ENCODE results near the gene TEX53. TPM values are rescaled to one million over a fixed set of nuclear protein-coding genes. Genes with fewer than 3 reads are reported as not detected.

Gene TEX53
- total and polyA plus RNA-seq, 2 of the 8 experiments (the other 6 are each of a cell fraction or from before 2014, with no cell fraction given), result not detected

DNA sequence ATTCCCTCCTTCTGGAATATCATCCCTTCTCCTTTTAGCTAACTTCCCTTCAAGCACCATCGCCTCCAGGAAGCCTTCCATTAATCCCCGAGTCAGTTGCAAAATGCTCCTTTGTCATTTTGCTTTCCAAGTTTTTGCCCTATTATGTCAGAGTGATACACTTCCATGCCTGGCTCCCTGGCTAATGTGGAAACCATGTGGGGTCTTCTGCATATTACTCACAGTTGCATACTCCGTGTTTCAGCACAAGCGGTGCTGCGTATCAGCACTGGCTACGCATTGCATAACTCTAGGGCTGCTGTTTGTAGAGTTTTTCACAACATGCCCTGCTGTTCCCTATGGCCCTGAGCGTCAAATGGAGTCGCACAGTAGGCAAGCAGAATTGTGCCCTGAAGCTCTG is 1.9 kb downstream of the TEX53 start:
- Histone ChIP-seq H3K9me3 (ENCODE audit: insufficient read depth in 2 of 2, low read depth in 1 of 2, low read length in 1 of 2) (no peaks in the 10 kb centered on the region), H3K36me3 (ENCODE audit: control insufficient read depth in 2 of 4, insufficient read depth in 4 of 4, low read length in 3 of 4) (no peaks in the 10 kb centered on the region), H2BK15ac (ENCODE audit: low read length) (no peak overlapping the region), H2BK20ac (ENCODE audit: low read length) (no peak overlapping the region), H3K9ac (replicated peaks in 1 of 4; ENCODE audit: extremely low read depth in 1 of 4, low read depth in 3 of 4, low read length in 3 of 4) (no peak overlapping the region), H3K23ac (ENCODE audit: insufficient read length) (no peak overlapping the region), H2AFZ (ENCODE audit: low read length) (no peak overlapping the region), H3K79me1 (ENCODE audit: low read depth, low read length) (no peaks in the 10 kb centered on the region), H2BK5ac (ENCODE audit: low read depth, low read length) (no peak overlapping the region), H4K20me1 (replicated peaks in 1 of 2; ENCODE audit: control insufficient read depth in 1 of 2, insufficient read depth in 2 of 2, low read length in 2 of 2) (no peaks in the 10 kb centered on the region), H3K4ac (replicated peaks; ENCODE audit: insufficient read length, low read depth, low read length) (no peak overlapping the region), H2AK5ac (ENCODE audit: low read depth, low read length) (no peak overlapping the region), H3K56ac (replicated peaks; ENCODE audit: insufficient read length, low read depth, low read length) (no peak overlapping the region), H3K27ac (ENCODE audit: low read depth, low read length) (no peak overlapping the region), H3K23me2 (ENCODE audit: low read depth, low read length) (no peaks in the 10 kb centered on the region; the same call in 1 of the 2 replicates), H3K79me2 (ENCODE audit: control insufficient read depth in 1 of 2, insufficient read depth in 2 of 2, low read length in 2 of 2) (no peaks in the 10 kb centered on the region), H4K91ac (replicated peaks; ENCODE audit: insufficient read length, low read length) (no peak overlapping the region), H3K4me2 (ENCODE audit: insufficient read depth in 1 of 2, low read depth in 2 of 2, low read length in 2 of 2) (no peak overlapping the region), H2BK120ac (replicated peaks; ENCODE audit: low read depth, low read length) (no peak overlapping the region), H3K4me1 (replicated peaks in 1 of 4; ENCODE audit: control insufficient read depth in 3 of 4, insufficient read depth in 4 of 4, low read length in 3 of 4) (peaks cover 0 to 3% (median 2%) of the 10 kb centered on the region in 4 experiments; a peak in 2 of 7 replicates), H2BK12ac (ENCODE audit: low read depth, low read length) (no peak overlapping the region), H3K18ac (ENCODE audit: extremely low read depth, low read length) (no peak overlapping the region), H3K27me3 (replicated peaks in 1 of 4; ENCODE audit: control insufficient read depth in 3 of 4, extremely low read depth in 1 of 4, insufficient read depth in 3 of 4, low read length in 3 of 4) (no peaks in the 10 kb centered on the region; a peak in 1 of 7 replicates), H4K8ac (ENCODE audit: extremely low read depth, insufficient read depth, low read length) (no peak overlapping the region), H3K4me3 (ENCODE audit: extremely low read depth in 1 of 4, insufficient read depth in 2 of 4, low read depth in 3 of 4, low read length in 4 of 4) (no peak overlapping the region), H4K5ac (ENCODE audit: insufficient read length, low read depth, low read length) (no peak overlapping the region), H3K14ac (ENCODE audit: insufficient read length) (no peak overlapping the region)
- CTCF ChIA-PET (ENCODE audit: partially characterized antibody), result interaction anchor here (0.7 to 9.3 kb wide), 12 partner anchors 26 to 316 kb away, joined by 3 to 165 read pairs (median 17); partner anchors contain the start of gene TEX48
- FAIRE-seq (no peak), DNase-seq (ENCODE audit: low read depth in 1 of 2, low spot score in 2 of 2) (no peak)
- POLR2A ChIA-PET (ENCODE audit: partially characterized antibody), result interaction anchor here (0.9 to 1.6 kb wide), 2 partner anchors 15 to 44 kb away, joined by 3 read pairs; no protein-coding TSS in a partner anchor
- WGBS, 2 experiments (ENCODE audit: extremely low coverage in 1 of 2, insufficient coverage in 1 of 2, insufficient read length in 1 of 2, insufficient replicate concordance in 2 of 2, low coverage in 1 of 2, low lambda C conversion rate in 2 of 2, missing lambda C conversion rate in 1 of 2), result 84% methylated on average over 8 of the region's 8 CpGs; no CpG with 5 or more reads in 1 of the 2 experiments
- TF ChIP-seq EGR1 (IDR thresholded peaks at IDR 0.05; ENCODE audit: borderline replicate concordance, low read depth, low read length), result no peak
- TF ChIP-seq JUND (IDR thresholded peaks at IDR 0.05; ENCODE audit: low read length), result no peak
- no peak for TF ChIP-seq SIX5 (IDR thresholded peaks at IDR 0.05; ENCODE audit: low read depth, low read length)
- no peak for TF ChIP-seq TBP (IDR thresholded peaks at IDR 0.05; ENCODE audit: low read depth, low read length)
- no peak for TF ChIP-seq RNF2 (IDR thresholded peaks at IDR 0.05; ENCODE audit: borderline replicate concordance, low read depth, low read length, missing control alignments, poor library complexity, severe bottlenecking)
- TF ChIP-seq KDM5A (IDR thresholded peaks at IDR 0.05; ENCODE audit: low read length), result no peak
- TF ChIP-seq SP1 (IDR thresholded peaks at IDR 0.05; ENCODE audit: low read depth, low read length), result no peak
- TF ChIP-seq CHD1 (IDR thresholded peaks at IDR 0.05; ENCODE audit: low read depth, low read length), result no peak
- no peak for TF ChIP-seq KDM4A (IDR thresholded peaks at IDR 0.05; ENCODE audit: low read depth, low read length, severe bottlenecking)
- TF ChIP-seq BACH1 (IDR thresholded peaks at IDR 0.05; ENCODE audit: low read length), result no peak
- no peak for TF ChIP-seq POU5F1 (IDR thresholded peaks at IDR 0.05; ENCODE audit: low read depth, low read length)
- no peak for TF ChIP-seq HDAC6 (IDR thresholded peaks at IDR 0.05; ENCODE audit: low read depth, low read length)
- no peak for TF ChIP-seq POLR2A (IDR thresholded peaks at IDR 0.05; ENCODE audit: control extremely low read depth in 1 of 2, low read depth in 2 of 2, low read length in 2 of 2)
- TF ChIP-seq FOSL1 (IDR thresholded peaks at IDR 0.05; ENCODE audit: insufficient read depth, low read depth, low read length), result no peak
- TF ChIP-seq HDAC2 (IDR thresholded peaks at IDR 0.05; ENCODE audit: borderline replicate concordance in 1 of 2, low read depth in 2 of 2, low read length in 2 of 2), result no peak

All from H1 (cell line).